GF-D8 (cell line): ENCODE measurements around the gene PDCD11.
"Not testable (repeated sequence)": the region's sequence is repeated elsewhere in the genome, so short reads cannot be mapped to it uniquely, and the experiment has no call there.

ENCODE experiments used
- DNase-seq: peaks from one replicate; lab custom pipeline; 2025; lab: John Stamatoyannopoulos, UW

Gene PDCD11

GRCh38 chr10:103396067-103396788, at the start of gene PDCD11, which contains the start of gene ATP5MK:
TSS of gene PDCD11 (plus strand) at chr10:103396626. CDS start at chr10:103398427, 1,801 bp downstream.
TSS of gene ATP5MK (minus strand) at chr10:103396475. CDS start at chr10:103392457, 4,018 bp downstream.
- DNase-seq = peak; percentile 96

- DNase-seq = no peak
These were observed 46.3 kb upstream of the PDCD11 start for GRCh38 chr10:103350175-103350516.

GRCh38 chr10:103350517-103351260, 45.7 kb upstream of the PDCD11 start, which contains the start of gene PCGF6:
TSS of gene PCGF6 (minus strand) at chr10:103351140. CDS start at chr10:103351066, 74 bp downstream.
- peak; percentile 58 for DNase-seq

GRCh38 chr10:103353281-103353680, 43.1 kb upstream of the PDCD11 start:
- DNase-seq = no peak

- DNase-seq = not testable (repeated sequence)
These were observed 41.9 kb upstream of the PDCD11 start for GRCh38 chr10:103354567-103354966.

- DNase-seq = no peak
These were observed 40.4 kb upstream of the PDCD11 start for GRCh38 chr10:103355906-103356599.

- DNase-seq = not testable (repeated sequence)
These were observed 36.9 kb upstream of the PDCD11 start for GRCh38 chr10:103359493-103359892.

- DNase-seq = not testable (repeated sequence)
These were observed 35.6 kb upstream of the PDCD11 start for GRCh38 chr10:103360791-103361190.

GRCh38 chr10:103367379-103367781, 29.0 kb upstream of the PDCD11 start:
- no peak for DNase-seq

GRCh38 chr10:103367782-103368518, 28.5 kb upstream of the PDCD11 start, which contains the start of gene TAF5:
TSS of gene TAF5 (plus strand) at chr10:103367976. CDS start at chr10:103367990, 14 bp downstream.
- peak; percentile 91 for DNase-seq

GRCh38 chr10:103373544-103373943, 22.9 kb upstream of the PDCD11 start:
- no peak for DNase-seq

GRCh38 chr10:103374263-103374662, 22.2 kb upstream of the PDCD11 start:
- no peak for DNase-seq

GRCh38 chr10:103382769-103383168, 13.7 kb upstream of the PDCD11 start:
- no peak for DNase-seq

GRCh38 chr10:103394180-103394579, 2.2 kb upstream of the PDCD11 start:
- DNase-seq = no peak

GRCh38 chr10:103395754-103396066, 716 bp upstream of the PDCD11 start:
- DNase-seq = no peak

- no peak for DNase-seq
These were observed 312 bp downstream of the PDCD11 start for GRCh38 chr10:103396789-103397087.

- DNase-seq = no peak
These were observed 882 bp downstream of the PDCD11 start for GRCh38 chr10:103397191-103397825.

- no peak for DNase-seq
These were observed 17.1 kb downstream of the PDCD11 start for GRCh38 chr10:103413564-103413963.

GRCh38 chr10:103415581-103415980, 19.2 kb downstream of the PDCD11 start:
- no peak for DNase-seq

GRCh38 chr10:103416436-103417147, 20.2 kb downstream of the PDCD11 start:
- peak; percentile 7 for DNase-seq

GRCh38 chr10:103417148-103417469, 20.7 kb downstream of the PDCD11 start:
- DNase-seq = not testable (repeated sequence)
